ENCODE data around the gene DENND6A.

The DENND6A gene

GRCh38 chr3:57692396-57693147 is at the start of gene DENND6A:
DENND6A (minus strand) TSS chr3:57693077; CDS start chr3:57693018, 59 bp downstream.
- peak within 1 kb of the TSS; percentile 97 for H3K27ac Mint-ChIP-seq
- peak; percentile 97 for DNase-seq
- H3K36me3 Mint-ChIP-seq = peaks cover 15% of the 10 kb centered on the region
- peaks cover 39% of the 10 kb centered on the region for H3K4me1 Mint-ChIP-seq
- no peaks in the 10 kb centered on the region for H3K9me3 Mint-ChIP-seq
- peaks cover 4% of the 10 kb centered on the region for H3K27me3 Mint-ChIP-seq
- H3K4me3 Mint-ChIP-seq = peak within 1 kb of the TSS; percentile 81
- CTCF ChIA-PET = no interaction called here

GRCh38 chr3:57740027-57740426 is 47.1 kb upstream of the DENND6A start:
- peaks cover 4% of the 10 kb centered on the region for H3K27me3 Mint-ChIP-seq
- DNase-seq = no peak
- no peaks in the 10 kb centered on the region for H3K36me3 Mint-ChIP-seq
- H3K27ac Mint-ChIP-seq = no peak overlapping the region
- no peaks in the 10 kb centered on the region for H3K4me1 Mint-ChIP-seq
- H3K9me3 Mint-ChIP-seq = no peaks in the 10 kb centered on the region
- H3K4me3 Mint-ChIP-seq = no peak overlapping the region
- CTCF ChIA-PET = no interaction called here

GRCh38 chr3:57738391-57738790 is 45.5 kb upstream of the DENND6A start:
- CTCF ChIA-PET = no interaction called here
- Mint-ChIP-seq H3K4me3 (no peak overlapping the region), H3K9me3 (no peaks in the 10 kb centered on the region), H3K36me3 (no peaks in the 10 kb centered on the region), H3K27ac (no peak overlapping the region), H3K27me3 (peaks cover 4% of the 10 kb centered on the region), H3K4me1 (no peaks in the 10 kb centered on the region)
- no peak for DNase-seq

GRCh38 chr3:57737840-57738239 is 45.0 kb upstream of the DENND6A start:
- Mint-ChIP-seq H3K4me1 (no peaks in the 10 kb centered on the region), H3K4me3 (no peak overlapping the region), H3K9me3 (no peaks in the 10 kb centered on the region), H3K36me3 (no peaks in the 10 kb centered on the region), H3K27ac (no peak overlapping the region), H3K27me3 (peaks cover 4% of the 10 kb centered on the region)
- CTCF ChIA-PET = no interaction called here
- no peak for DNase-seq

- no peak overlapping the region for H3K4me3 Mint-ChIP-seq
- no peaks in the 10 kb centered on the region for H3K9me3 Mint-ChIP-seq
- no peak for DNase-seq
- no peak overlapping the region for H3K27ac Mint-ChIP-seq
- H3K4me1 Mint-ChIP-seq = no peaks in the 10 kb centered on the region
- H3K27me3 Mint-ChIP-seq = peaks cover 4% of the 10 kb centered on the region
- CTCF ChIA-PET = no interaction called here
- no peaks in the 10 kb centered on the region for H3K36me3 Mint-ChIP-seq
Observed at GRCh38 chr3:57735405-57735804, 42.5 kb upstream of the DENND6A start.

GRCh38 chr3:57733790-57734189 is 40.9 kb upstream of the DENND6A start:
- no peaks in the 10 kb centered on the region for H3K4me1 Mint-ChIP-seq
- H3K9me3 Mint-ChIP-seq = no peaks in the 10 kb centered on the region
- peaks cover 4% of the 10 kb centered on the region for H3K27me3 Mint-ChIP-seq
- CTCF ChIA-PET = no interaction called here
- no peak for DNase-seq
- H3K4me3 Mint-ChIP-seq = no peak overlapping the region
- H3K36me3 Mint-ChIP-seq = no peaks in the 10 kb centered on the region
- no peak overlapping the region for H3K27ac Mint-ChIP-seq

- no peaks in the 10 kb centered on the region for H3K36me3 Mint-ChIP-seq
- no peak overlapping the region for H3K27ac Mint-ChIP-seq
- no peaks in the 10 kb centered on the region for H3K9me3 Mint-ChIP-seq
- H3K27me3 Mint-ChIP-seq = peaks cover 7% of the 10 kb centered on the region
- DNase-seq = no peak
- H3K4me3 Mint-ChIP-seq = no peak overlapping the region
- CTCF ChIA-PET = no interaction called here
- no peaks in the 10 kb centered on the region for H3K4me1 Mint-ChIP-seq
Observed at GRCh38 chr3:57731311-57731710, 38.4 kb upstream of the DENND6A start.

- CTCF ChIA-PET = no interaction called here
- Mint-ChIP-seq H3K9me3 (no peaks in the 10 kb centered on the region), H3K4me3 (no peak overlapping the region), H3K4me1 (no peaks in the 10 kb centered on the region), H3K36me3 (no peaks in the 10 kb centered on the region), H3K27ac (no peak overlapping the region), H3K27me3 (peaks cover 7% of the 10 kb centered on the region)
- no peak for DNase-seq
Observed at GRCh38 chr3:57730682-57731081, 37.8 kb upstream of the DENND6A start.

- Mint-ChIP-seq H3K4me1 (no peaks in the 10 kb centered on the region), H3K27ac (no peak overlapping the region), H3K4me3 (no peak overlapping the region), H3K36me3 (no peaks in the 10 kb centered on the region), H3K27me3 (peaks cover 7% of the 10 kb centered on the region), H3K9me3 (no peaks in the 10 kb centered on the region)
- CTCF ChIA-PET = no interaction called here
- DNase-seq = no peak
Observed at GRCh38 chr3:57729334-57730045, 36.6 kb upstream of the DENND6A start.

- Mint-ChIP-seq H3K27ac (no peak overlapping the region), H3K4me1 (no peaks in the 10 kb centered on the region), H3K4me3 (no peak overlapping the region), H3K27me3 (peaks cover 18% of the 10 kb centered on the region), H3K9me3 (no peaks in the 10 kb centered on the region), H3K36me3 (no peaks in the 10 kb centered on the region)
- no peak for DNase-seq
- CTCF ChIA-PET = interaction anchor here (0.5 kb wide), 1 partner anchor 75 kb away, joined by 3 read pairs; no protein-coding TSS in a partner anchor
Observed at GRCh38 chr3:57727106-57727505, 34.2 kb upstream of the DENND6A start.

- no peak overlapping the region for H3K27ac Mint-ChIP-seq
- H3K4me1 Mint-ChIP-seq = no peaks in the 10 kb centered on the region
- peaks cover 19% of the 10 kb centered on the region for H3K27me3 Mint-ChIP-seq
- no peak for DNase-seq
- no peaks in the 10 kb centered on the region for H3K9me3 Mint-ChIP-seq
- no peak overlapping the region for H3K4me3 Mint-ChIP-seq
- CTCF ChIA-PET = no interaction called here
- H3K36me3 Mint-ChIP-seq = no peaks in the 10 kb centered on the region
Observed at GRCh38 chr3:57726397-57726796, 33.5 kb upstream of the DENND6A start.

- Mint-ChIP-seq H3K36me3 (no peaks in the 10 kb centered on the region), H3K27ac (no peak overlapping the region), H3K27me3 (peaks cover 12% of the 10 kb centered on the region), H3K9me3 (no peaks in the 10 kb centered on the region), H3K4me1 (no peaks in the 10 kb centered on the region), H3K4me3 (no peak overlapping the region)
- no peak for DNase-seq
- CTCF ChIA-PET = no interaction called here
Observed at GRCh38 chr3:57718118-57718517, 25.2 kb upstream of the DENND6A start.

- Mint-ChIP-seq H3K27ac (no peak overlapping the region), H3K36me3 (no peaks in the 10 kb centered on the region), H3K27me3 (peaks cover 4% of the 10 kb centered on the region), H3K4me3 (no peak overlapping the region), H3K4me1 (no peaks in the 10 kb centered on the region), H3K9me3 (no peaks in the 10 kb centered on the region)
- CTCF ChIA-PET = no interaction called here
- DNase-seq = no peak
Observed at GRCh38 chr3:57717205-57717868, 24.5 kb upstream of the DENND6A start.

- CTCF ChIA-PET = interaction anchor here (0.6 kb wide), 1 partner anchor 193 kb away, joined by 4 read pairs; no protein-coding TSS in a partner anchor
- no peak for DNase-seq
- H3K4me1 Mint-ChIP-seq = no peaks in the 10 kb centered on the region
- H3K27ac Mint-ChIP-seq = no peak overlapping the region
- H3K36me3 Mint-ChIP-seq = no peaks in the 10 kb centered on the region
- H3K4me3 Mint-ChIP-seq = no peak overlapping the region
- H3K9me3 Mint-ChIP-seq = no peaks in the 10 kb centered on the region
- no peaks in the 10 kb centered on the region for H3K27me3 Mint-ChIP-seq
Observed at GRCh38 chr3:57715686-57716085, 22.8 kb upstream of the DENND6A start.

- no peaks in the 10 kb centered on the region for H3K36me3 Mint-ChIP-seq
- H3K4me1 Mint-ChIP-seq = no peaks in the 10 kb centered on the region
- no peak overlapping the region for H3K4me3 Mint-ChIP-seq
- no peak overlapping the region for H3K27ac Mint-ChIP-seq
- H3K9me3 Mint-ChIP-seq = no peaks in the 10 kb centered on the region
- CTCF ChIA-PET = no interaction called here
- no peak for DNase-seq
- no peaks in the 10 kb centered on the region for H3K27me3 Mint-ChIP-seq
Observed at GRCh38 chr3:57709559-57709958, 16.7 kb upstream of the DENND6A start.
